Tibial artery (tissue), 4 donors: ENCODE results near the gene PCDH9.

Experiments used
- DNase-seq, 2 donors: peaks; one replicate each; pipeline ENCODE4 v3.0.0-alpha.2; 2019
- H3K27ac ChIP-seq, 2 donors: fragments of 200-600 bp; sonication (generic) in 1 of 2; 1 replicate in 1 of 2; 2 replicates in 1 of 2; pipeline ENCODE4 v1.5.1; 2018 to 2019; ENCODE audit warnings: mild to moderate bottlenecking in 1 of 2
- H3K27me3 ChIP-seq, 2 donors: fragments of 200-600 bp; sonication (generic) in 1 of 2; one replicate each; pipeline versions ENCODE4 v1.5.1 to v1.6.0; 2016 to 2019
- H3K36me3 ChIP-seq, 3 donors: fragments of 200-600 bp; sonication (generic) in 2 of 3; one replicate each; pipeline ENCODE4 v1.5.1; 2016 to 2019; ENCODE audit warnings: mild to moderate bottlenecking in 2 of 3
- H3K4me1 ChIP-seq, 4 donors: fragments of 200-600 bp; sonication (generic) in 2 of 4; 1 replicate in 3 of 4; 2 replicates in 1 of 4; pipeline ENCODE4 v1.5.1; 2016 to 2019
- H3K4me3 ChIP-seq, 2 donors: fragments of 200-600 bp; sonication (generic) in 1 of 2; 1 replicate in 1 of 2; 2 replicates in 1 of 2; pipeline ENCODE4 v1.5.1; 2018 to 2019; ENCODE audit warnings: mild to moderate bottlenecking in 2 of 2
- H3K9me3 ChIP-seq, 3 donors: fragments of 200-600 bp; sonication (generic) in 1 of 3; one replicate each; pipeline ENCODE4 v1.5.1; 2016 to 2019
- intact Hi-C: fragments of 100-400 bp; cut with DNase I; formaldehyde crosslinking; loops from one replicate; pipeline ENCODE4 v1.15.0; 2023; ENCODE audit warnings: low total_unique reads
- TF ChIP-seq, protein P1 (sequence below), 2 experiments: fragments of 200-600 bp in 1 of 2; fragments of 450-650 bp in 1 of 2; IDR thresholded peaks; one replicate each; pipeline ENCODE4 v1.5.1; 2017 to 2019; ENCODE audit warnings: antibody characterized with exemption in 2 of 2, mild to moderate bottlenecking in 1 of 2, moderate library complexity in 1 of 2

The PCDH9 gene

GRCh38 chr13:66644855-66645460 lies 585.2 kb downstream of the PCDH9 start:
- Histone ChIP-seq H3K36me3 (no peaks in the 10 kb centered on the region), H3K27me3 (no peaks in the 10 kb centered on the region), H3K9me3 (no peaks in the 10 kb centered on the region), H3K4me1 (no peaks in the 10 kb centered on the region), H3K27ac (no peak overlapping the region), H3K4me3 (no peak overlapping the region)
- intact Hi-C loops, result no loop called here
- no peak for DNase-seq
- TF ChIP-seq, protein P1, sequence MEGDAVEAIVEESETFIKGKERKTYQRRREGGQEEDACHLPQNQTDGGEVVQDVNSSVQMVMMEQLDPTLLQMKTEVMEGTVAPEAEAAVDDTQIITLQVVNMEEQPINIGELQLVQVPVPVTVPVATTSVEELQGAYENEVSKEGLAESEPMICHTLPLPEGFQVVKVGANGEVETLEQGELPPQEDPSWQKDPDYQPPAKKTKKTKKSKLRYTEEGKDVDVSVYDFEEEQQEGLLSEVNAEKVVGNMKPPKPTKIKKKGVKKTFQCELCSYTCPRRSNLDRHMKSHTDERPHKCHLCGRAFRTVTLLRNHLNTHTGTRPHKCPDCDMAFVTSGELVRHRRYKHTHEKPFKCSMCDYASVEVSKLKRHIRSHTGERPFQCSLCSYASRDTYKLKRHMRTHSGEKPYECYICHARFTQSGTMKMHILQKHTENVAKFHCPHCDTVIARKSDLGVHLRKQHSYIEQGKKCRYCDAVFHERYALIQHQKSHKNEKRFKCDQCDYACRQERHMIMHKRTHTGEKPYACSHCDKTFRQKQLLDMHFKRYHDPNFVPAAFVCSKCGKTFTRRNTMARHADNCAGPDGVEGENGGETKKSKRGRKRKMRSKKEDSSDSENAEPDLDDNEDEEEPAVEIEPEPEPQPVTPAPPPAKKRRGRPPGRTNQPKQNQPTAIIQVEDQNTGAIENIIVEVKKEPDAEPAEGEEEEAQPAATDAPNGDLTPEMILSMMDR (IDR thresholded peaks at IDR 0.05), result no peak

GRCh38 chr13:66640231-66640630 lies 589.9 kb downstream of the PCDH9 start:
- Histone ChIP-seq H3K4me3 (no peak overlapping the region), H3K27ac (no peak overlapping the region), H3K9me3 (no peaks in the 10 kb centered on the region), H3K27me3 (no peaks in the 10 kb centered on the region), H3K4me1 (no peaks in the 10 kb centered on the region), H3K36me3 (no peaks in the 10 kb centered on the region)
- intact Hi-C loops, result no loop called here
- TF ChIP-seq, protein P1 (IDR thresholded peaks at IDR 0.05), result no peak
- no peak for DNase-seq

DNA sequence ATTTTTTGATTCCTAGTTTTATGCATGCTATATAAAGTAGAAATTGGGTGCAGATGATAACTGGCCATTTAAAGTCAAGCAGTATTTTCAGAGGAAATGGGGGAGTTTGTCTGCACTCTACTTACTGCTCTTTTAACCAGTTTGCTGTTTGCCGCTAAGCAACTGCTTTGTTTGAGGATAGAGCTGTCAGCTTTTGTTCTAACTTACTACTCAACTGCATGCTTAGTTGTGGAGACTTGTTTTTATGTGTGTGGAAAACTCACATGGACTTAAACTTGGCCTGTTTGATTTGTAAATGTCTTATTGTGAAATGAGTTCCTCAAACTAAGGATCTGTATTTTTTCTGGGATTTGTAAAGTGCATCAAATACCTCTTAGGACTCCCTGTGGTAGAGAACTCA lies 591.1 kb downstream of the PCDH9 start:
- no peak for DNase-seq
- H3K9me3 ChIP-seq, result no peaks in the 10 kb centered on the region
- no peak overlapping the region for H3K27ac ChIP-seq
- intact Hi-C loops, result no loop called here
- no peaks in the 10 kb centered on the region for H3K36me3 ChIP-seq
- H3K4me1 ChIP-seq, result no peaks in the 10 kb centered on the region
- no peaks in the 10 kb centered on the region for H3K27me3 ChIP-seq
- TF ChIP-seq, protein P1 (IDR thresholded peaks at IDR 0.05), result no peak
- H3K4me3 ChIP-seq, result no peak overlapping the region

DNA sequence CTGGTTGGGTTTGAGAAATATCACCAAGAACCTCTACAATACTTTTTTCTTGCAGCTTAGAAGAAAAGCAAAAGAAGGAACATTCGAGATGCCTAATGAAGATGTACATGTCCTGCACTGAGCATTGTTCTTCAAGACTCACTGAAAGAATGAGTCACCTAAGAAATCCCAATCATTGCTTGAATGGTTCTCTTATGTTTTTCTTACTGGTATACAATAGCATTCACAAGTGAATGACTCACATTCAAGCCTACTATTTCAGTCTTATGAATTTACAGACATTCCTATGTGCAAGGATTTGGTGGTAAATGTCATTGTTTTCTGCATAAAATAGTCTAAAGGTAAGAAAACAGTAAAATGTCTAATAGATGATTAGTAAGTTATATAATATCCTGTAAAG lies 594.6 kb downstream of the PCDH9 start:
- no peaks in the 10 kb centered on the region for H3K36me3 ChIP-seq
- no peak overlapping the region for H3K27ac ChIP-seq
- no peaks in the 10 kb centered on the region for H3K9me3 ChIP-seq
- no peaks in the 10 kb centered on the region for H3K27me3 ChIP-seq
- H3K4me3 ChIP-seq, result no peak overlapping the region
- intact Hi-C loops, result no loop called here
- DNase-seq, result no peak
- TF ChIP-seq, protein P1 (IDR thresholded peaks at IDR 0.05), result no peak
- H3K4me1 ChIP-seq, result no peaks in the 10 kb centered on the region

- no peak overlapping the region for H3K4me3 ChIP-seq
- H3K27me3 ChIP-seq, result no peaks in the 10 kb centered on the region
- H3K9me3 ChIP-seq, result no peaks in the 10 kb centered on the region
- no peaks in the 10 kb centered on the region for H3K4me1 ChIP-seq
- no peak overlapping the region for H3K27ac ChIP-seq
- TF ChIP-seq, protein P1 (IDR thresholded peaks at IDR 0.05), result no peak
- intact Hi-C loops, result no loop called here
- no peaks in the 10 kb centered on the region for H3K36me3 ChIP-seq
- DNase-seq, result no peak
Measured at GRCh38 chr13:66634384-66634783, 595.8 kb downstream of the PCDH9 start.

- intact Hi-C loops, result no loop called here
- no peak for DNase-seq
- Histone ChIP-seq H3K4me3 (no peak overlapping the region), H3K27ac (no peak overlapping the region), H3K4me1 (no peaks in the 10 kb centered on the region), H3K9me3 (no peaks in the 10 kb centered on the region), H3K27me3 (no peaks in the 10 kb centered on the region), H3K36me3 (no peaks in the 10 kb centered on the region)
- TF ChIP-seq, protein P1 (IDR thresholded peaks at IDR 0.05), result no peak
Measured at GRCh38 chr13:66627512-66627911, 602.6 kb downstream of the PCDH9 start.
